Panc1 (cell line): ENCODE measurements around the gene ADSL.

Experiments
- POLR2AphosphoS5 ChIP-seq: IDR thresholded peaks from 2 replicates; pipeline ENCODE4 v1.6.1; 2012; ENCODE audit warnings: mild to moderate bottlenecking, low read depth, low read length, moderate library complexity
- SIN3A ChIP-seq: IDR thresholded peaks from 2 replicates; pipeline ENCODE4 v1.6.1; 2012; ENCODE audit warnings: low read depth, mild to moderate bottlenecking, low read length, moderate library complexity, borderline replicate concordance; ENCODE audit not compliant: insufficient read depth
- TCF7L2 ChIP-seq: IDR thresholded peaks from 2 replicates; pipeline ENCODE4 v1.6.1; 2011; ENCODE audit warnings: mild to moderate bottlenecking, low read depth, low read length, inconsistent platforms
- TF ChIP-seq, protein P1 (sequence below): fragments of 450-650 bp; IDR thresholded peaks from 2 replicates; pipeline ENCODE4 v1.5.1; 2017; ENCODE audit warnings: mild to moderate bottlenecking

DNA sequence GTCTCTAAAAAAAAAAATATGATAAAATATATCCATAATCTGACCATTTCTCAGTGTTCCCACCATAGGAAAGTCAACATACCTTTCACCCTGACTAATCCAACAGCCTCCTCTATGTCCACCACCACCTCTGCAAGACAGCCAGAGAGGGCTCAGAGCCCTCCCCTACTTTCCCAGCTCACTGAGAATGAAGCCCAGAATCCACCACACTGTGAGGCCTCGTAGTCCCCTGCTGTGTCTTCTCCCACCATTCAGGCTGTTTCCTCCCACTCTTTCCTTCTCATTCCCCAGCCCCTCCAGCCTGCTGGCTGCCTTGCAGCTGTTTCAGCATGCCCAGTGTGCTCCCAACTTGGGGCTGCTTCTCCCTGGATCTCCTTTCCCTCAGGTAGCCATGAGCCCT is 51.1 kb downstream of the ADSL start:
- TF ChIP-seq, protein P1, sequence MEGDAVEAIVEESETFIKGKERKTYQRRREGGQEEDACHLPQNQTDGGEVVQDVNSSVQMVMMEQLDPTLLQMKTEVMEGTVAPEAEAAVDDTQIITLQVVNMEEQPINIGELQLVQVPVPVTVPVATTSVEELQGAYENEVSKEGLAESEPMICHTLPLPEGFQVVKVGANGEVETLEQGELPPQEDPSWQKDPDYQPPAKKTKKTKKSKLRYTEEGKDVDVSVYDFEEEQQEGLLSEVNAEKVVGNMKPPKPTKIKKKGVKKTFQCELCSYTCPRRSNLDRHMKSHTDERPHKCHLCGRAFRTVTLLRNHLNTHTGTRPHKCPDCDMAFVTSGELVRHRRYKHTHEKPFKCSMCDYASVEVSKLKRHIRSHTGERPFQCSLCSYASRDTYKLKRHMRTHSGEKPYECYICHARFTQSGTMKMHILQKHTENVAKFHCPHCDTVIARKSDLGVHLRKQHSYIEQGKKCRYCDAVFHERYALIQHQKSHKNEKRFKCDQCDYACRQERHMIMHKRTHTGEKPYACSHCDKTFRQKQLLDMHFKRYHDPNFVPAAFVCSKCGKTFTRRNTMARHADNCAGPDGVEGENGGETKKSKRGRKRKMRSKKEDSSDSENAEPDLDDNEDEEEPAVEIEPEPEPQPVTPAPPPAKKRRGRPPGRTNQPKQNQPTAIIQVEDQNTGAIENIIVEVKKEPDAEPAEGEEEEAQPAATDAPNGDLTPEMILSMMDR, result no peak
- TF ChIP-seq TCF7L2 (no peak), POLR2AphosphoS5 (no peak), SIN3A (no peak)
